ENCODE measurements around the gene SMIM1.

The SMIM1 gene

DNA sequence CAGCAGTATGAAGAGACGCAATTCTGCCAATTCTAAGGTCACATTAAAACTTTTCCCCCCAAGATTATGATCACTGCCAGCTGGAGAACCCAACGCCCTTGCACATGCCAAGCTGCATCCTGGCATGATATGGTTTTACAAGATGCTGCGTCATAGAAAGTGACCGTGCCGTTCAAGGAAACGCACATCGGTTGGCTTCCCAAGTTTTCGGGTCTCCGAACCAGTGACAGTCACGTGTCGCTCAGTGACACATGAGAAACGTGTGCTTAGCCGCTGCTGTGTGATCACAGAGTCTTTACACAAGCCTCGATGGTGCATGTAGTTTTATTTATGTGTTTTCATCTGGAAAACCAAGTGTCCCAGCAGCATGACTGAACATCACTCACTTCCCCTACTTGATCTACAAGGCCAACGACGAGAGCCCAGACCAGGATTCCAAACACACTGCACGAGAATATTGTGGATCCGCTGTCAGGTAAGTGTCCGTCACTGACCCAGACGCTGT lies 7.4 kb downstream of the SMIM1 start:
- WGBS = 97% methylated on average over 20 of the region's 20 CpGs
- peaks cover 60% of the 10 kb centered on the region for H3K36me3 ChIP-seq (ENCODE audit: insufficient read depth, low read length)
- H3K4me3 ChIP-seq (ENCODE audit: low read length) = no peak overlapping the region
- no peak overlapping the region for H3K27ac ChIP-seq (ENCODE audit: low read depth, low read length)
- no peaks in the 10 kb centered on the region for H3K27me3 ChIP-seq (ENCODE audit: insufficient read depth, low read length)
- peaks cover 3% of the 10 kb centered on the region for H3K4me1 ChIP-seq (ENCODE audit: insufficient read depth, low read length)
- no peak overlapping the region for H3K9ac ChIP-seq (ENCODE audit: low read depth, low read length)
- H3K9me3 ChIP-seq (ENCODE audit: insufficient read depth, low read depth, low read length) = no peaks in the 10 kb centered on the region

DNA sequence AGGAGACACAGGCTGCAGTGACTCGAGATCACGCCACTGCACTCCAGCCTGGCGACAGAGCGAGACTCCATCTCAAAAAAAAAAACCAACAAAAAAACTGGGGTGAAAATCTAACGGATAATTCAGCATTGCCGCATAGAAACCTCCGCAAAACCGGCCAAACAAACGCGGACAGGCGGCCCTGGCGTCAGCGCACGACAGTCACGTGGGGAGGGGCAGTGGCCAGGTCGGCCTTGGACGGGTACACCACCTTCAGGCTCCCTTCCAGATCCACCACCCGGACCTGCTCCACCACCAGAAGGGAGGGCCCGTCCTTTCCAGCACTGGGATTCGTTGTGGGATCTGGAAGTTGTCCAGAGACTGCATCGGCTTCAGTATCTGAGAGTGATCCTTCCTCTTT lies 8.4 kb downstream of the SMIM1 start:
- 95% methylated on average over 21 of the region's 21 CpGs for WGBS
- Histone ChIP-seq H3K27ac (ENCODE audit: low read depth, low read length) (no peak overlapping the region), H3K9ac (ENCODE audit: low read depth, low read length) (no peak overlapping the region), H3K36me3 (ENCODE audit: insufficient read depth, low read length) (peaks cover 65% of the 10 kb centered on the region), H3K9me3 (ENCODE audit: insufficient read depth, low read depth, low read length) (no peaks in the 10 kb centered on the region), H3K4me1 (ENCODE audit: insufficient read depth, low read length) (no peaks in the 10 kb centered on the region), H3K4me3 (ENCODE audit: low read length) (no peak overlapping the region), H3K27me3 (ENCODE audit: insufficient read depth, low read length) (no peaks in the 10 kb centered on the region)

DNA sequence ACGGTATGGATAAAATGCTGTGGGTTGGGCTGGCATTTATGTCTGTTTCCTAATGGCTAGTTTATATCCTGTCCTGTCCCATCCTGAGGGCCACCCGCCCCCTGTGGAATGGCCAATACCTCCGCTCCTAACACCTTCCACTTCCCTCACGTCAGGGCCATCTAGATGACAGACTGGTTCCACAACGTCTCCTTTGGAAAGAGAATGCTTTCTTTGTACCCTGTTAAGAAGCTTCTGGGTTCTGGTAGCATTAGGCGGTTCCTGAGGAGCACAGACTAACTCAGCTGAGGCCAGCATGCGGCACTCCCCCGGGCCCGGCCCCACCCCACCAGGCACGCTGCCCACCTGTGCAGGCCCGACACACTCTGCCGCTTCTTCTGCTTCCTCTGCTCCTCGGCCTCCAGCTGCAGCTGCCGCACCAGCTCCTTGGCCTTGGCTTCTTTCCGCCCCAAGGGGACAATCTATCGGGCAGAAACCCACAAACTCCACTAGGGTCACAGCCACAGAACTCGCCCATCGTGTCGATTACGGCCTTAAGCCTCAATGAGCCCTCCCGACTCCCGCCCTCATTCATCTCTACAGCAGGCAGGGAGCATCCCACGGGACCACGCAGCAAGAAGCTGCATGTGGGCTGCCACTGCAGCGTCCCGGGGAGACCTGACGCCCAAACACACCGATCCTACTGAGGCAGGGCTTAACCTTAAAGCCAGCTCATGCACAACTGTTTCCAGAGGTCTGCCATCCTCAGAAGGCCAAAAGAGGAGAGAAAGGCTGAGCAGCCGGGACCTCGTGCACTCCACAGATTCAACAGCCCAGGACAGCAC lies 11.3 kb downstream of the SMIM1 start:
- no peak overlapping the region for H3K9ac ChIP-seq (ENCODE audit: low read depth, low read length)
- H3K36me3 ChIP-seq (ENCODE audit: insufficient read depth, low read length) = peaks cover 84% of the 10 kb centered on the region

DNA sequence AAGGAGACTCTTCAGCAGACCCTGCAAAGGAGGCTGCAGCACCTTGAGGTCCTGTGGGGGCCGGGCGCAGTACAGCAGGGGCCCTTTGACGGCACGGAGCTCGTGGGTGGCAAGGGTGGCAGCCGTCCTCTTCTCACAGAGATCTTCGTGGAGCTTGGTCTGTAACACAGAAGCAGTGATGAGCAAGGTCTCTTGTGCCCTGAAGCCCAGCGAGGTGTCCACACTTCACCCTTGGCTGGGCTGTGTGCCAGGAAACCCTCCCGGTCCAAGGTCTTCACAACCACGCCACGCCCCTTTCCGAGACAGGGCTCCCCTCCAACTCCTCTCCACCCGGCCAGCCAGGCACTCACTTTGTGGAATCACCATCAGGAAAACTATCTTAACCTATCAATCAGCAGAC lies 12.5 kb downstream of the SMIM1 start:
- WGBS = 95% methylated on average over 13 of the region's 13 CpGs
- no peaks in the 10 kb centered on the region for H3K27me3 ChIP-seq (ENCODE audit: insufficient read depth, low read length)
- no peak overlapping the region for H3K9ac ChIP-seq (ENCODE audit: low read depth, low read length)
- H3K4me1 ChIP-seq (ENCODE audit: insufficient read depth, low read length) = 0 out of 2 replicates have a peak, but pooled peaks cover 5% of the 10 kb centered on the region
- no peak overlapping the region for H3K4me3 ChIP-seq (ENCODE audit: low read length)
- H3K9me3 ChIP-seq (ENCODE audit: insufficient read depth, low read depth, low read length) = no peaks in the 10 kb centered on the region
- no peak overlapping the region for H3K27ac ChIP-seq (ENCODE audit: low read depth, low read length)
- H3K36me3 ChIP-seq (ENCODE audit: insufficient read depth, low read length) = peaks cover 76% of the 10 kb centered on the region

More for the DNA sequence above, 11.3 kb downstream of the SMIM1 start:
- Histone ChIP-seq H3K27ac (ENCODE audit: low read depth, low read length) (no peak overlapping the region), H3K9me3 (ENCODE audit: insufficient read depth, low read depth, low read length) (no peaks in the 10 kb centered on the region), H3K4me3 (ENCODE audit: low read length) (no peak overlapping the region), H3K4me1 (ENCODE audit: insufficient read depth, low read length) (no peaks in the 10 kb centered on the region), H3K27me3 (ENCODE audit: insufficient read depth, low read length) (no peaks in the 10 kb centered on the region)
- 96% methylated on average over 30 of the region's 30 CpGs for WGBS

DNA sequence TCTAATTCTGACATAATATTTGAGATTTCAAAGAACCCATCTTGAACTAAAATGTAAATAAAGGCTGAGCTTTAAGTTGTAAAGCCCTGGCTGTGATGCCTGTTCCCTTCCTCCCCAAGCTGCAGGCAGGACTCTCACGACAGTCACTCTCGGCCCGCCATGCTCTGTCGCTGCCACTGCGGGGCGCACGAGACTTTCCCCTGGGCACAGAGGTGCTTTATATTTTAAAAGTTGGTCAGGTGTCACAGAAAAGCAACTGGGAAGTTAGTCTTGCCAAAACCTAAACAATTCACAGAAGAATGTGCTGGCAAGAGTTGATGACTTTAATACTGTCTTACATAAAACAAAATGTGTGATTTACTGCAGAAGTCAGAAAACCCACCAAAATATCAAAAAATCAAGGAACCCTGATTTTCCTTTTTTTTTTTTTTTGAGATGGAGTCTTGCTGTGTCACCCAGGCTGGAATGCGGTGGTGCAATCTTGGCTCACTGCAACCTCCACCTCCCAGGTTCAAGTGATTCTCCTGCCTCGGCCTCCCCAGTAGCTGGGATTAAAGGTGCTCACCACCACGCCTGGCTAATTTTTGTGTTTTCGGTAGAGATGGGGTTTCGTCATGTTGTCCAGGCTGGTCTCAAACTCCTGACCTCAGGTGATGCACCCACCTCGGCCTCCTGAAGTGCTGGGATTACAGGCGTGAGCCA lies 13.1 kb downstream of the SMIM1 start:
- Histone ChIP-seq H3K4me1 (ENCODE audit: insufficient read depth, low read length) (0 out of 2 replicates have a peak, but pooled peaks cover 5% of the 10 kb centered on the region), H3K9me3 (ENCODE audit: insufficient read depth, low read depth, low read length) (no peaks in the 10 kb centered on the region), H3K4me3 (ENCODE audit: low read length) (no peak overlapping the region), H3K27me3 (ENCODE audit: insufficient read depth, low read length) (no peaks in the 10 kb centered on the region), H3K36me3 (ENCODE audit: insufficient read depth, low read length) (peaks cover 74% of the 10 kb centered on the region), H3K27ac (ENCODE audit: low read depth, low read length) (no peak overlapping the region), H3K9ac (ENCODE audit: low read depth, low read length) (no peak overlapping the region)
- WGBS = 79% methylated on average over 14 of the region's 14 CpGs

DNA sequence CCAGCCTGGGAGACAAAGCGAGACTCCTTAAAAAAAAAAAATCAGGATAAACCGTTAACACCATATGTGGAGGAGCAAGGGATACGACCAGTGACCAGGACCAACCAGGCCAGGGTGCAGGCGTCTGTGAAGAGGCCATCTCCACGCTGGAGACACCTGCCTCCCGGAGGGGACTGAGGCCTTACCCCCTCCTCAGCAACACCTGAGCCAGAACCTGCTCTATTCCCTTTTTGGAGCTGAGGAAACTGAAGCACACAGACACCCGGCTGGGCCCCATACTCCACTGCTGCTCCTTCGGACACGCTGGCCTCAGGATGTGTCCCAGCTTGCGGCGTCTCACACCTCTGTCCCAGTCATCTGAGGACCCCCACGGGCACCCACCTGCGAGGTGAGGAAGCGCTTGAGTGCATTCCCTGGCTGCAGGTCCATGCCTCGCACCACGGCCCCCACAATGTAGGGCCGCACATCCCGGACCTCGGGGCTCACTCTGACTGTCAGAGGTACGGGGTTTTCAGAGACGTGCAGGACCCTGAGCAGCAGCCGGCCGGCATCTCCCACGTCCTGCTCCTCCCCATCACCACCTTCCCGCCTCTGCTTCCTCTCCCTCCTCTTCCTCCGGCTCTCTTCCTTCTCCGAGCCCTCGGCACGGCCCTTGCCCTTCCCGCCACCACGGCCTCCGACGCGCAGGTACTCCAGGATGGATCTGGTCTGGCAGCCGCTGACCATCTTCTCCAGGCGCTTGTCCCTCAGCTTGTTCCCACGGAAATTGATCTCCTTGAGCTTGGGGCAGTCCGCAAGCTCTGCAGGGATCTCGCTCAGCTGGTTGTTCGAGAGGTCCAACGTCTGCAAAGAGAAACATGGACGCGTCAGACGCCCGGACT lies 14.2 kb downstream of the SMIM1 start:
- H3K4me1 ChIP-seq (ENCODE audit: insufficient read depth, low read length) = peaks cover 5% of the 10 kb centered on the region; the same call in 1 of the 2 replicates
- no peak overlapping the region for H3K9ac ChIP-seq (ENCODE audit: low read depth, low read length)
- H3K36me3 ChIP-seq (ENCODE audit: insufficient read depth, low read length) = peaks cover 63% of the 10 kb centered on the region
- H3K27ac ChIP-seq (ENCODE audit: low read depth, low read length) = no peak overlapping the region
- no peaks in the 10 kb centered on the region for H3K9me3 ChIP-seq (ENCODE audit: insufficient read depth, low read depth, low read length)
- H3K4me3 ChIP-seq (ENCODE audit: low read length) = no peak overlapping the region
- WGBS = 96% methylated on average over 45 of the region's 45 CpGs
- no peaks in the 10 kb centered on the region for H3K27me3 ChIP-seq (ENCODE audit: insufficient read depth, low read length)

DNA sequence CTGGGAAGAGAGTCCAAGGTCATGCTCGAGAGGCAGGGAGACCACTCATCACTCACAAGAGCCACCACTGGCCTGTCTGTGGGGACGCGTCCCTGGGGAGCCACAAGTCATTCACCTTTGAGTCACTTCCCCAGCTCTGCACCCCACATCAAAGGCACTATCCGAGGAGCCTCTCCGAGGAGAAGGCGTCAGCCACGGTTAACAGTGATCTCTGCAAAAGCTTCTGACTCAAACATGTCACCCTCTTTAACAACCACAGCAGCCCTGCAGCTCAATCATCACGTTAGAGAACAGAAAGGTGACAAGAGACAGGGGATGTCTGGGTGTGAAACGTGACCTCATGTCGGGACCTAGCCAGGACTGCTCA lies 14.8 kb downstream of the SMIM1 start:
- 94% methylated on average over 10 of the region's 10 CpGs for WGBS
- Histone ChIP-seq H3K27ac (ENCODE audit: low read depth, low read length) (no peak overlapping the region), H3K4me1 (ENCODE audit: insufficient read depth, low read length) (peaks cover 11% of the 10 kb centered on the region; the same call in 1 of the 2 replicates), H3K9me3 (ENCODE audit: insufficient read depth, low read depth, low read length) (no peaks in the 10 kb centered on the region), H3K9ac (ENCODE audit: low read depth, low read length) (no peak overlapping the region), H3K36me3 (ENCODE audit: insufficient read depth, low read length) (peaks cover 61% of the 10 kb centered on the region), H3K4me3 (ENCODE audit: low read length) (no peak overlapping the region), H3K27me3 (ENCODE audit: insufficient read depth, low read length) (no peaks in the 10 kb centered on the region)

DNA sequence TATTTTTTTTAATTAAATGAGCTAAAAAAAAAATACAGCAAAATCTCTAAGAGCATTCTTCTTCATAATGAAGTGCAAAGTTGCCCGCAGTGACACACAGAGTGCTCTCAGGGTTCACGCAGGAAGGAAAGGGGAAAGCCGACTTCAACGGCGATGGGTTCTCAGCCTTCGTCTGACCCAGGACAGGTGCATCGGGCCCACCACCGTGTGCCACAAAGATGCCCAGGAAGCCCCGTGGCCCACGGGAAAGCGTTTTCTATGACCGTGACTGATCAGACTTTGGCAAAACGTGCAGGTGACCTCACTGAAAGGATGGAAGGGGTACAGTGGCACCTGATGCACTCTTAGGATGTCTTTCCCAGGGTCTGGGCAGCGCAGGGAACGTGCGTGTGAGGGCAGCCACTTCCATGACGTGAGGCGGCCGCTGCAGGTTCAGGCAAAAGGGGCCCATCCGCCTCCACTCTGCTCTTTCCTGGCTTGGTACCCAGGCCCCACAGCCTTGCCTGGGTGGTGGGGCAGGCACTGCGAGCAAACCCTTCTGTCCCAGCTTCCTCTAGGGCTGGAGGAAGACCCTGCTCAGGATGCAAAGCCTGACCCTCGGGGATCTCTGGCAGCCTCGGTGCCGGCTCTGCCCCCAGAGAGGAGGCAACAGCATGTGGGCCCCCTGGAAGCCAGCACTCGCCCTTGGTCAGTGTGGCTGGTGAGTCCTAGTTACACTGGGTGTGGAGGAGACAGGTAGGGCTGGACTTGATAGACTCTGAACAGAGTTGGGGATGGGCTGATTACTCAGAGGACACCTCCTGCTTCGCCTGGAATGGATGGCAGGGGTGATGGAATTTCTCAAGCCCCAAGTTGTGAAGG lies 15.4 kb downstream of the SMIM1 start:
- Histone ChIP-seq H3K4me1 (ENCODE audit: insufficient read depth, low read length) (peaks cover 17% of the 10 kb centered on the region), H3K9me3 (ENCODE audit: insufficient read depth, low read depth, low read length) (no peaks in the 10 kb centered on the region), H3K27me3 (ENCODE audit: insufficient read depth, low read length) (no peaks in the 10 kb centered on the region), H3K36me3 (ENCODE audit: insufficient read depth, low read length) (peaks cover 54% of the 10 kb centered on the region), H3K27ac (ENCODE audit: low read depth, low read length) (no peak overlapping the region), H3K9ac (ENCODE audit: low read depth, low read length) (no peak overlapping the region), H3K4me3 (ENCODE audit: low read length) (no peak overlapping the region)
- WGBS = 94% methylated on average over 26 of the region's 26 CpGs

DNA sequence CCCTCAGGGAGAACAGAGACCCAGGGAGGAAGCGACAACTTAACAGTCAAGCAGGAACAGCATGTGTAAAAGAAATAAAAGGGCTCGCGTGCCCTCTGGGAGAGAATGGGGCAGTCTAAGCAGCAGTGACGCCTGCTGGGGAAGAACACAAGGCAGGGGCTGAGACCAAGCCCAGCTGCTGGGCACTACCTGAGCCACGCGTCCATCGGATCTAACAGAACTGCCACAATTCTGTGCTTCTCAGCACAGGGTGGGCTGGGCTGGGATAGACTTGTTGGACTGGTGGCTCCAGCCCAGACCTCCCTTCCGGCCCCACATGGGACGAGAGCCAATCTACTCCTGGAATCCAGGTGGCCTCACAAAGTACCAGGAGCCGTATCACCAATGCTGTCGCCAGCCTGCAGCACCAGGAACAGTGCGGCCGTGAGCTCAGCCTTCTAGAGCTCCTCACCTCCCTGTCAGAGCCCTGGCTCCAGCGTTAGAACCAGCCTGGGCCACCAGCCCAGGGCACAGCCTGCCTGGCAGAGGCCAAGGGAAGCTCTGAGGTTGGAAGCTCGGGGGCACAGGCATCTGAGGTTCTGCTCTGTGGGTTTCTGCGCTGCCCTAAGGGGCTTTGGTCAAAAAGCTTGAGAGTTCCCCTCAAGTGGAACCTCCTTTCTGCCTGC lies 16.3 kb downstream of the SMIM1 start:
- 94% methylated on average over 16 of the region's 16 CpGs for WGBS
- Histone ChIP-seq H3K9ac (ENCODE audit: low read depth, low read length) (no peak overlapping the region), H3K27ac (ENCODE audit: low read depth, low read length) (no peak overlapping the region), H3K36me3 (ENCODE audit: insufficient read depth, low read length) (peaks cover 46% of the 10 kb centered on the region), H3K27me3 (ENCODE audit: insufficient read depth, low read length) (no peaks in the 10 kb centered on the region), H3K4me3 (ENCODE audit: low read length) (no peak overlapping the region), H3K4me1 (ENCODE audit: insufficient read depth, low read length) (peaks cover 17% of the 10 kb centered on the region), H3K9me3 (ENCODE audit: insufficient read depth, low read depth, low read length) (no peaks in the 10 kb centered on the region)

Measured in HUES64 (cell line).